RPMI8226 (cell line): ENCODE data around the gene GRIN2A.
A peak's percentile ranks its signal among the peaks of the same experiment; 100 is the strongest.

Source experiments
- DNase-seq: peaks from one replicate; pipeline ENCODE4 v3.0.0-alpha.2; 2015

The GRIN2A gene

DNA sequence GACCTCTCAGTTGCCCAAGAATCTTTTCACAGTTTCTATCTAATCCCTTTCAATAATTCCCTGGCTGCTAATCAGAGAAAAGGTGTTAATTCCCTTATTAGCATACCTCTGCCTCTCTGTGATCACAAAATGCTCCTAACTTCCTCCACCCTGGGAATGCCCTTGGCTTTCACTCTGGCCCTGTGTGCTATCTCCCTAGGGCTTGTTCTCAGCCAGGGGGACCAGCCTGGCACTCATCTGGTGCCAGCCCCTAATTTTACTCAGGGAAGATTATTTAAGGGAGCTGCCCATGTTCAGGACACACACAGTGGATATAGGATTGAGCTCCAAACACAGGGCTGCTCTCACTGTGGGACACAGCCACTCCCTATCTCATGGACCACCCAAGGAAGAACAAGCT lies 225.2 kb downstream of the GRIN2A start:
- no peak for DNase-seq

DNA sequence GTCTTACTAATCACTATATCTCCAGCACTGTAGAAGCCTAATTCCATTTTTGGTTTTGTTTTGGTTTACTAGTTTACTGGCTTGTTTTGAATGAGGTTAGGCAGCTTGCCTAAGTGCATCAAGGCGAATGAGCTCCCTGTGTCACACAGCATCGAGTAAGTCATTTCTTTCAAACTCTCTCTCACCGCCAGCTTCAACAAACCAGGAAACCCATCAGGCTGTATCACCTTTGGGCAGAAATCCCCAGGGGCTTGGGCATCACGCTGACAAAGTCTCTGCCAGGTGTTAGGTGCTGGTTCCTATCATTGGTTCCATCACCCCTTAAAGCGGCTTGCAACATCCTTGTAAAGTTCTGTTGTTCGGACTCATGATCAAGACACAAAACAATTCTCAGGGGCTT lies 226.6 kb downstream of the GRIN2A start:
- DNase-seq: no peak

DNA sequence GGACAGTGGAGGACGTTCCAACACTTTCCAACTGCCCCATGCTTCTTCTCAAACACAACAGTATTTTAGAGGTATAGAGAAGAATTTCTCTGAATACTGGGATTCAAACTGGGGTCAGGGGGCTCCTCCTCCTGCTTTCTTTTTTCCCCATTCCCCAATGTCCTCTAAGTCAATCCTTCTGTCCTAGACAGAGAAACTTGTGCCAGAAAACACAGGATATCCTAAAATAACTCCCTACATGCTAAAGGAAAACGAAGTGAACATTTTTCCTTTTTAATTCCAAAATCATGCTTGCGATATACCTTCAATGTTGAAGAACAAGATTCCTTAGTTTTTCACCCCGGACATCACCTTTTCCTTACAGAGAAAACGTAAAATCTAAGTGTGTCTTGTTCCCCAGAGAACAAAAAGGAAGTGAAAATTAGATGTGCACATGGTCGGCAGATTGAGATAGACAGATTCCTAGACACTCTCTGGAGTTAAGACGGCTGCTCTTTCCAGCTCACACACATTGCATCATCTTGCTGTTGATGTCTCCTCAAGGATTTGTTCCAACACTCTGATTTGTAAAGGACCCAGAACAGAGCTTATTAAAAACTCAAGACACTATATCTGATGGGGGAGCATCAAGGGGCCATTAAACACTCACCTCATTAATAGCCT lies 228.2 kb downstream of the GRIN2A start:
- DNase-seq: no peak

DNA sequence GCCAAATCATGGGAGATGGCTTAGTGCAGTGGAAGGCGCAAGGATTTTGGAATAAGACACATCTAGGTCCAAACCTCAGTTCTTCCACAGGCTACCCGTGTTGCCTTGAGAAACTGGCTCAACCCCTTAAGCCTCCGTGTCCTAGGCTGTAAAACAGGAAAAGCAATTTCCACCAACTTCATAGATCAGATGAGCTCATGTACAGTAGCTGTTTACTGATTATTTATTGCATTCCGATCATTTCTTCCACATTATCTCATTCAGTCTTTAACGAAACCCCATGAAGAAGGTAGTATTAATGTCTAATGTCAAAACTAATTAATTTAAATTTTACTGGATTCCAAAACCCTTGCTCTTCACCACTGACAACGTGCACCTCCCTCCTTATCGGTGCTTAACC lies 231.6 kb downstream of the GRIN2A start:
- no peak for DNase-seq

DNA sequence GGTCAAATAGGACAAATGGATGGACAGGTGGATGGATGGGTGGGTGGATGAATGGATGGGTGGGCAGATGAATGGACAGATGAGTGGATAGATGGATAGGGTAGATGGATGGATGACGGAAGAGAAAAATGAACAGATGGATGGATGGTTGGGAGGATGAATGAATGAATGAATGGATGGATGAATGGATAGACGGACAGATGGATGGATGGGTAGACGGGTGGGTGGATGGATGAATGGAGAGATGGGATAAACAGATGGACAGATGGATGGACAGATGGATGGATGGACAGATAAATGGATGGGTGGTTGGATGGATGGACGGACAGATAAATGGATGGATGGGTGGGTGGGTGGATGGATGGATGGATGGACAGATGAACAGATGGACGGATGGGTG lies 232.8 kb downstream of the GRIN2A start:
- no peak for DNase-seq

DNA sequence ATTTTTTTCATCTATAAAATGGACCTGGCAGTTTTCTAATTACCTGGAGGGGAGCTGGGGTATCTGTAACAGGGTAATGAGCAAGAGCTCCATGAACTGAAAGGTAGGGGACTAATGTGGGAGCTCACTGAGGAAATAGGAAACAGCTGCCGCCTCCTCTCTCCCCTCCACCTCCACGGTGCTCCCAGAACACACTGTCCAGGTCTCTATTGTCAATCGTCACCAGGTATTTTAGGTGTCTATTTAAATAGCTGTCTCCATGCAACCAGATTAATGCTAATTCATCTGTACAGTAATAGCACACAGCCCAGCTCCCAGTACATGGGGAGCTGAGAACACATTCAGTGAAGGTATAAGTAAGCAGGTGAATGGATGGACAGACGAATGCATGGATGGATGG lies 233.3 kb downstream of the GRIN2A start:
- DNase-seq: no peak

DNA sequence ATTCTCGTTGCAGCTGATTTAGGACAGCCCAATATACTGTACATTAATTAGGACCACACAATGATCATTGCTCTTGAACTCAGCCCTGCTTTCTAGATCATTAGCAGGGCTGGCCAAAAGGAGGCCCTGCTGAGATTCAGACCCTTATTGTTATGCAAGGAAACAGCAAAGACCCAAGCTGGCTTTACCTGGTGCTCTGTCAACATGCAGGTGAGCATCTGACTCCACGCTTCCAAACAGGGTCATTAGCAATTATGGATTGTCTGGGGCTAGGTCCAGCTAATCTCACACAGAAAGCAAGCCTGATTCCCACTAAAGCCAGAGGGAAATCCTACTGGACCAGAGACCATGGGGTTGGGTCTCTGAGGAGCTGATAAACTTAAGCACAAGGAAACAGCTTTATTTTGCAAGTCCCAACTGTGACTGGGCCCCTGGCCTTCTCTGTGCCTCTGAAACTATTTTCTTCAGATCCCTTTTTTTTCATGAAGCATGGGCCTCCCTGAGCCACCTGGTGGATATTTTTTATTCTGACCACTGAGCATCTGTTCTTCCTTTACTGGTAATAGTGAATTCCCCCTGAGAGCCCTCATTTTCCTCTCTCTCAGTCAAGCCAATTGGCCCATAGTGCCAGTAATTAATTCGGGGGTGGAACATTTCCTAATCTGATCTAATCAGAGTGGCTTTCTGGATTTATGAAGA lies 236.1 kb downstream of the GRIN2A start:
- DNase-seq: peak; percentile 48

DNA sequence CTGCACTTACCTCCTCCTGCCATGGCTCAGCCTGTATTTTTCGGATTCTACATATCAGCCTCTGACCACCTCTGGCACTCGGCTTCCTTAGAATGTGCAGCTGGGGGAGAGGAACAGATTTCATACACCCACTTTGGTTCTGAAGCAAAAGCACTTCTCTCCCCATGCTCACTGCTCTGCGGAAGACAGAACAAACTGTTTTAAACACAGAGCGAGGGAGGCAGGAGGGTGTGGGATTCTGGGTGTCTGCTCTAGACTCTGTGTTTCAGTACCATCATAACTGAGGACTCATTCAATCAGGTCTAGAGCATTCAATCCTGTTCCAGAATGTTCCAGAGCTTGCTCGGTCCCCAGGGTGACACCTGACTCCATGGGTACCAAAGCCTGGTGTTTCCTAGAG lies 239.1 kb downstream of the GRIN2A start:
- DNase-seq: no peak

DNA sequence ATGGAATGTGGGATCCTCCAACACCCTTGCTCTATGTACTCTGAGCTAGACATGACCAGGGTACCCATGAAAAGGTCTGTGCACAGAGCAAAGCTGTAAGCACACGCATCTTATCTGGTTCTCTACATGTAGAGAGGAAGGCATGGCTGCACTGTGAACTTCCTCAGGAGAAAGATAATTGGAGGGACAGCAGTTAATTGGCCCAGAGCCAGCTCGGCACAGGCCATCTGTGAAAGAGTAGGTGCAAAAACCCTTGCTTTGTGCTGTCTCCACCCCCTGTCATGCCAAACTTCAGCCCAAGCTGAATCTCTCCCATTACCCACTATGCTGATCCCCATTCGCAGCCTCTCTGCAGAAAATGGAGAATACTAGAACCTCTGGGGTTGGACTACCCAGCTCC lies 241.0 kb downstream of the GRIN2A start:
- peak; percentile 60 for DNase-seq

DNA sequence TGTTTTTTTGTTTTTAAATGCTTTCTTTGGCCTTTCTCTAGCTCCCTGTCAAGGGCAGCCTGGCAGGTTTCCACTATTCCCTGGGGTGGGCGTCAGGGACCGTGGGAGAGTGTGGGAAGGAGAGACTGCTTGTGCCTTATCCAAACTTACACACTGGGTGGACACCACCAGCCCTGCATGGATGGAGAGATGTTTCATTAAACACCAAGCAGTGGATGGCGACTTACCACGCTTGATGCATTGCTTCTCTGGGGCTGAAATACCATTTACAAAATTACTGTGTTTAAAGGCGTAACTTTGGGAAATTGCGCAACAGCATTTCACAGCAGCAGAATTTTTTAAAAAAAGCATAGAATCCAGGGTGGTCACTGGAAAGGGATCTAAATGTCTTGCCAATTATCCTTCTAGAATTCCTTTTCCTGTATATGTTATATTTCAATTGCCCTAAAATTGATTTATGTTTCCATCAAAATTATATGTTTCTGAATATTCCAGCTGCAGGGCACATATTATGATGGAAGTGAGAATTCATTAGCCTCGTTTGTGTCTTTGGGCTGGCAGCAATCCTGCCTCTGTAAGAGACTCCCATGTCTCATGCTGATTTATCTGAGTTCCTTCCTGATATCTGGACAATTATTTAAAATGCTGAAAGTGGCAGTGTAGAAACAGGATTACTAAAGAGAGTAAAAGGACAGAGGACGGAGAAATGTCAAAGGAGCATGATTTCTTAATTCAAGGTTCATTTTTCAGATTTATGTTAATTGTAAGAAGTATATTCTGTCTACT lies 247.3 kb downstream of the GRIN2A start:
- no peak for DNase-seq

DNA sequence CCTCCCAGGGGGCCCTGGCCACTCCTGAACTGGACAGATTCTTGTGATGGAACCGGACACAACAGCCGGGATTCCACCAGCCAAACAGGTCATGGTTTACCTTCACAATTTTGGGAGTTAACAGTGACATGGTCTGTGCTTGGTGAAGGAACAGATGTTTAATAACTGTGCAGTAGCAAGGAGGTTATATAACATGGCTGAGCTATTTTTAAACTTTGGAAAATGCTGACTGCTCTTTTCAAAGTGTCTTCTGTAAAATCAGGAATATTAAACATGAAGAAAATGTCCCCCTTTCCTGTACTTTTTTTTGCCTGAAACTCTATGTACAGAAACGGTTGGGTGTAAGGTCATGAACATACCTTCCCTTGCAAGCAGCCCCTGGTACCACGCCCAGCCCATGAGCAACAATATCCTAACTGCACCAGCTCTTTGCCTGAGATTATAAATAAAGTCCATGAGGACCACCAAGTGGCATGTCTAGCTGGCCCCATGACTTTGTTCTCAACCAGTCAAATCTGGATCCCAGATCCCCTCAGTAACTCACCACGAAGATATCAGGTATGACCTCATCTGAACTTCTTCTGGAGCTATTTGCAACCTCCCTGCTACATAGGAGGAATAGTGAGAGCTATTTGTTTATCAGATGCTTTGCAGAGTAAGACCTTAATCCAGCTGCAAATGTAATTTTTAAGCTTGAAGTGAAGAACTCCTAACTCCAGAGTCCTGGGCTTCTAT lies 249.1 kb downstream of the GRIN2A start:
- DNase-seq: no peak

DNA sequence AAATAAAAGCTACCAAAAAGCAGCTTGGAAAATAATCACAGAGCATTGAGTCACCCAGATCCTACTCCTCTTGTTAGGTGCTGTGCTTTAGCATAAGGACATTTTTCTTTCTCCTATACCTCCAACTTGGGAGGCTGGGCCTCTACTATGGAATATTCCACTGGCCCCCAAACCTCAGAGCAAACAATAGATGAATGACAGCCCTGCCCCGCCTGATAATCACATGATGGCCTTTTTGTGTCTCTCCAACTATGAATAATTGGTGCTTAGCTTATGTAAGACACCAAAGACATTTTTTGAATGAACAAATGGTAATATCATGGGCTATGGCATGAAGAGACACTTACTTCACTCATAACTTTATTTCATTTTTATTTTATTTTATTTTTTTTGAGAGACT lies 250.2 kb downstream of the GRIN2A start:
- no peak for DNase-seq

DNA sequence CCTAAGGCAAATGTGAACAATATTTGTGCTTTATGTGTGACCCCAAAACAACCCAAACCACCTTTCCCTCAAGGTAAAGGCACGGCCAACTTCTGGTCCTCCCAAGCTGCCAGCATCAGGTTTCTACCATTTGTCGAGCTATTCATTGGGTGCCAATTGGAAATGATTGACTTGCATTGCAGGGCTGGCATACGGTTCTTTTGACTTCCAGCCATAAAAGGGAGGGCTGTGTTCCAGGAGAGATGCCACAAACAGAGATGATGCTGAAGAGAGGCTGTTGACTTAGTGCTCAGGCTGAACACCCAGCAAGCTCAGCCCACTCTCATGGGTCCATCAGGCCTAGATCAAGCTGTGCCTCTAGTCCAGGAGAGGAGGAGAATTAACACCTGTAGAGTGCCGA lies 252.4 kb downstream of the GRIN2A start:
- DNase-seq: no peak

DNA sequence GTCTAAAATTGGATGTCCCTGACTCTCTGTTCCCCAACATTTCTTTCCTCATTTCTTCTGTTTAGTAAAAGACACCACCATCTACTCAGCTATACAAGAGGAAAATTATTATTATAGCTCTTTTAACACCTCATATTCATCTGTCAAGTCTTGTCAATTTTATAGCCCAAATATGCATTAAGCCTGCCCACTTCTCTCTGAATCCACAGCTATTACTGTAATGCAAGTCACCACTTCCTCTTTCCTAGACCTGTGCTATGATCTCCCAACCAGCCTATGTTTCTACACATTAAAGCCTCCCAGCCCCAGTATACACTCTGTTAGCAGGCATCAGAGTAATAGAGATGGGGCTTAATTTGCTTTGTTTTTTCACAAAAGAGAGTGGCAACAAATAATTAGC lies 252.9 kb downstream of the GRIN2A start:
- peak; percentile 50 for DNase-seq

DNA sequence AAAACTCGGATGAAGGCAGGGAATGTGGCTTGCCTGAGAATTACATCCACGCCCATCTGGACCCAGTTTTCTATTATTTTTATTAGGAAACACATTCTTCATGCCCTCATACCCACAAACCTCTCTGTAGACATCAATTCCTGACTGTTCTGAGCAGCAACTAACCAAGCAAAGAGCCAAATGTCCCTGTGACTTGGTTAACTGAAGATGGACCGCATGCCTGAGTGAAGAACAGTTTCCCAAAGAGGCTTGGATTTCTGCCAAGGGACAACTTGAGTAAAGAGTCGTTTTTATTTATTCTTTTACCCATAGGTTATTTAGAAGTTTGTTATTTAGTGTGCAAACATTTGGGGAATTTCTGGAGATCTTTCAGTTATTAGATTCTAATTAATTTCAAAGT lies 259.8 kb downstream of the GRIN2A start:
- no peak for DNase-seq

DNA sequence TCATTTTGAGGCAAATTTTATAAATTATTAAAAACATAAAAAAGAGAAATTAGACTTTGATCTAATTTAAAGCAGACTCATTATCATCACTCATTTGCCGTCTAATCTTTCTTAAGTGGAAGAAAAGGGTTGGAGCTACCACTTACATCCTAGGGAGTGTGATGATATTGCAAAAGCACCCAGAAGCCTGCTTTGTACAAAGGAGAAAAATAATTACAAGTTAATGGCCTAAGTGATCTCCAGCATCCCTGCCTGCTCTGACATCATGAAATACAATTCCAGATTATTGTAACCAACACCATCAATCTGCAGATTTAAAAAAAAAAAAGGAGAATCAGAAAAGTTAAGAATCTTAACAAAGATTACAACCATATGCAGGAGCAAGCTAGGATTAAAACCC lies 260.2 kb downstream of the GRIN2A start:
- DNase-seq: no peak

DNA sequence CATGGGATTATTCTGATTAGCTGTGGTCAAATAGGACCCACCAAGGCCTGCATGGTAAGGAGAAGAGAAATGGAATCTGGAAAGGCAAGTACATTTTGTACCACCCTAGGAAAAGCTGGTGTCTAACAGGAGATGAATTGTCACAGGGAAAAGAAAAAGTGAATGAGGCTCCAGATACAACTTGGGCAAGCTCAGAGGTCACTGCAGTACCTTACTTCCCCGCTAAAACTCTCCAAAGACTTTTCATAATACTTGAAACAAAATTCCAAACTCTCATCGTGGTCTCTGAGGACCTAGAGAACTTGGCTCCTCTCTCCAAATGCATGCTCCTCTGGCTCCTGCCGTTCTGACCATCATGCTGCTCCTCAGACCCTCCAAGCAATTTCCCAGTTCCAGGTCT lies 262.8 kb downstream of the GRIN2A start:
- DNase-seq: no peak

DNA sequence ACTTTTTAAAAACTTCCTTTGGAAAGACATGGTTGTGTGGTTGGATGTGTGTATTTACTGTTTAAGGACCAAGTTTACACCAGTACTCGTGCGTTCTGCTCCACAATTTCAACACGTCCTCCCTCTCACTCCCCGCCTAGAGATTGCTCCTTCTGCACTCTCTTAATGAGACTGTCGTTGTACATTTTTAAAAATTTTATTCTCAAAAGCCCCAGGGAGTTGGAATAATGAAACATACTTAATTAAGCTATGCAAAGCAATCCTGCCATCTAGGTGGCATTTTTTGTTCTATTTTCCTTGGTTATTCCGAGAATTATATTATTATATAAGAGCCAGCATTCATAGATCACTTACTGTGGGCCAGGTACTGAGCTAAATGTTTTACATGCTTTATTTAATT lies 264.5 kb downstream of the GRIN2A start:
- DNase-seq: no peak

DNA sequence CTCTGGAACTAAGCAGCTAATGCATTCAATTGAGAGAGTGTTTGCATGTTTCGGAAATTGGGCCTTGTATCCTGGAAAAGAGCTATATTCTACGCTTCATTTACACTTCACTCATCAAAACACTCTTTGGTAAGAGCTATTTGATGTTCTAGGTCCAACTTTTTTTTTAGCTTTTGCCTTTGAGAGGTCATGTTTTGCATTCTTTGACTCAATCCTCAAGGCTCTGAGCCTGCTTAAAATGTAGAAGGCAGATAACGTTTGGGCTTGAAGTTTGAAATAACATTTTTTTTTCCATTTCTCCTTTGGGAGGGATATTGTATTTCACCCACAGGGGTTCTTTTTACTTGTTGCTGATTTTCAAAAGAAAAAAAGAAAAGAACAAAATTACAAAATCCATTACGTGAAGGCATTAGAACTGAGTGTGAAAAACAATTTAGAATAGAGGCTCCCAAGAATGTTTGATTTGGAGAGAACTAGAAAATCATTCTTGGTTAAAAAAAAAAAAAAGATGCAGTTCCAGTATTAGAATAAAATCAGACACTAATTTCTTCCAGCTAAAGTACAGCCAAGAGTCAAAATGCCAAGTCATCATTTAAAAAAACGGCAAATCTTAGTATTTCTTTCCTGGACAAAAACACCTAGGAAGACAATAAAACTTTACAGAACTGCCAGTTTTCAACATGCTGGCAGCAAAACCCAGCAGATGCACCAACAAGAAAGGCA lies 268.5 kb downstream of the GRIN2A start:
- DNase-seq: no peak

DNA sequence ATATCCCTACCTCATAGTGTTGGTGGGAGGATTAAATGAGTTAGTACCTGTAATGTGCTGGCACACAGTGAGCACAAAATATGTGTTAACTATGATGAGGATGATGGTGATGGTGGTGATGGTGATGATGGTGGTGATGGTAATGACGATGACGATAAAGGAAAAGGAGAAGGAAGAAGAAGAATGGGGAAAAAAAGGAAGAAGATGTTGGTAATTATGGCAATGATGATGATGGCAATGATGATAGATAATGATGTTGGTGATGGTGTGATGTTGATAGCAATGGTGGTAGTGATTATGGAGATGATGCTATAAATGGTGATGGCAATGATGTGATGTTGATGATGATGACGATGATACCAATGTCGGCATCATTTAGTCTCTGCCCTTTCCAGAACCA lies 270.2 kb downstream of the GRIN2A start:
- no peak for DNase-seq

DNA sequence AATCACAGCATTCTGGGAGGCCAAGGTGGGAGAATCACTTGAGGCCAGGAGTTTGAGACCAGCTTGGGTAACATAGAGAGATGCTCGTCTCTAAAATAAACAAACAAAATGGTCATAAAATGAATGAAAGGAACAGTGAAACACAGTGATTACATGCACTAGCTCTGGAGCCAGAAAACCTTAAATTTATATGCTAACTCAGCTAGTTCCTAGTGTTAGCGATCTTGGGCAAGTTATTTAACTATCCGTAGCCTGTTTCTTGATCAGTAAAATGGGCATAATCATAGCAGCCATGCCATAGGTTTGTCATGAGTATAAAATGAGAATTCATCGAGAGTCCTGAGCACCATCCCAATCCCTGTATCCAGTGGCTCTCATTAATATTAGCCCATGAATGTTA lies 271.0 kb downstream of the GRIN2A start:
- no peak for DNase-seq

DNA sequence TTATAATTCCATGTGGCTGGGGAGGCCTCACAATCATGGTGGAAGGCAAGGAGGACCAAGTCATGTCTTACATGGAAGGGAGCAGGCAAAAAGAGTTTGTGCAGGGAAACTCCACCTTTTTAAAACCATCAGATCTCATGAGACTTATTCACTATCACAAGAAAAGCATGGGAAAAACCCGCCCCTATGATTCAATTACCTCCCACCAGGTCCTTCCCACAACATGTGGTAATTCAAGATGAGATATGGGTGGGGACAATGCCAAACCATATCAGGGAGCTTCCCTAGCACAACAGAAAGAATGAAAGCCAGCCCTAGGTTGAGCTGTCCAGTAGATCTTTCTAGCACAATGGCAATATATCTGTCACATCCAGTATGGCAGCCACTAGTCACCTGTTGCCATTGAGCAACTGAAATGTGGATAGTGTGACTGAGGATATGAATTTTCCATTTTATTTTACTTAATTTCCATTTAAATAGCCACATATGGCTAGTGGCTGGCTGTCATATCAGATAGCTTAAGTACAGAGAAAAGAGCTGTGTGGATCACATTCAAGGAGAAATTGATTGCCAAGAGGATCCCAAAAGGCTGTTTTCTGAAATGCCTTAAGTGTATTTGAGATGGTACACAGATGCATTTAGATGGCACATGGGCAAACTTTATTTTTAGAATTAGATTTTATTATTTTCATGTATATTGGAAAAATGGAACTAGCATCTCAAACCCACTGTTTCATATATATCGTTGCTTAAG lies 273.0 kb downstream of the GRIN2A start:
- DNase-seq: no peak
